IMR-90 (cell line): ENCODE results near the gene ARV1. TPM values are rescaled to one million over a fixed set of nuclear protein-coding genes. Genes with fewer than 3 reads are reported as not detected.

Experiments
- ATAC-seq: fragments of 200-7000 bp; cut with Tn5 transposase; 2 replicates; pipeline ENCODE4 v1.9.1; 2020; ENCODE audit warnings: low read depth, mild to moderate bottlenecking, moderate library complexity
- BruUV-seq: library from RNA; stranded (reverse); fragments of 400-500 nt; replicated peaks from 2 replicates; lab custom pipeline; 2021; lab: Mats Ljungman, UMichigan
- CTCF ChIA-PET: fragments of 300-600 bp; formaldehyde crosslinking; extraction: SDS; loops from one replicate; lab custom pipeline; 2021; ENCODE audit warnings: antibody characterized with exemption; lab: Yijun Ruan, JAX
- POLR2A ChIA-PET: fragments of 300-600 bp; sonication (Branson Sonifier 250); formaldehyde crosslinking; loops from one replicate; lab custom pipeline; 2022; ENCODE audit warnings: antibody characterized with exemption; ENCODE audit not compliant: unreplicated experiment; lab: Charles Lee
- DNase-seq: peaks from one replicate; pipeline ENCODE4 v3.0.0; 2013
- H2AFZ ChIP-seq: replicated peaks from 2 replicates; pipeline ENCODE3; 2013; ENCODE audit warnings: low read length, mild to moderate bottlenecking; ENCODE audit not compliant: poor library complexity
- H2AK5ac ChIP-seq: 2 replicates; pipeline ENCODE4 v1.6.1; 2013; ENCODE audit warnings: low read depth, low read length, inconsistent platforms
- H2AK9ac ChIP-seq: replicated peaks from 2 replicates; pipeline ENCODE3; 2013; ENCODE audit warnings: mild to moderate bottlenecking, low read depth, low read length, moderate library complexity; ENCODE audit not compliant: poor library complexity
- H2BK120ac ChIP-seq: 2 replicates; pipeline ENCODE4 v1.6.1; 2013; ENCODE audit warnings: low read depth, low read length, inconsistent platforms
- H2BK15ac ChIP-seq: 3 replicates; pipeline ENCODE4 v1.6.1; 2013; ENCODE audit warnings: low read depth, low read length, inconsistent platforms
- H2BK20ac ChIP-seq: 2 replicates; pipeline ENCODE4 v1.6.1; 2013; ENCODE audit warnings: low read depth, mild to moderate bottlenecking, inconsistent platforms, low read length, moderate library complexity
- H2BK5ac ChIP-seq: 2 replicates; pipeline ENCODE4 v1.6.1; 2013; ENCODE audit warnings: mild to moderate bottlenecking, low read depth, low read length, inconsistent platforms; ENCODE audit not compliant: poor library complexity, severe bottlenecking
- H3K14ac ChIP-seq: replicated peaks from 2 replicates; pipeline ENCODE4 v1.6.1; 2013; ENCODE audit warnings: low read depth, low read length, inconsistent platforms
- H3K18ac ChIP-seq: 2 replicates; pipeline ENCODE4 v1.6.1; 2013; ENCODE audit warnings: low read depth, low read length, control low read depth
- H3K23ac ChIP-seq: 2 replicates; pipeline ENCODE4 v1.6.1; 2013; ENCODE audit warnings: low read depth, low read length, inconsistent platforms
- H3K27ac ChIP-seq: 2 replicates; pipeline ENCODE4 v1.5.1; 2013; ENCODE audit warnings: mild to moderate bottlenecking, control low read depth, low read length; ENCODE audit not compliant: insufficient read depth
- H3K27me3 ChIP-seq: 2 replicates; pipeline ENCODE4 v1.6.1; 2013; ENCODE audit warnings: low read length; ENCODE audit not compliant: control insufficient read depth, insufficient read depth
- H3K36me3 ChIP-seq: 2 replicates; pipeline ENCODE4 v1.6.1; 2013; ENCODE audit warnings: low read length, mixed read lengths; ENCODE audit not compliant: control insufficient read depth, insufficient read depth
- H3K4ac ChIP-seq: 2 replicates; pipeline ENCODE4 v1.6.1; 2013; ENCODE audit warnings: low read depth, low read length, inconsistent platforms
- H3K4me1 ChIP-seq: 2 replicates; pipeline ENCODE4 v1.6.1; 2013; ENCODE audit warnings: low read length, mixed read lengths; ENCODE audit not compliant: control insufficient read depth, insufficient read depth
- H3K4me2 ChIP-seq: 2 replicates; pipeline ENCODE4 v1.6.1; 2013; ENCODE audit warnings: low read depth, mild to moderate bottlenecking, control low read depth, low read length, moderate library complexity
- H3K4me3 ChIP-seq: 2 replicates; pipeline ENCODE4 v1.5.1; 2013; ENCODE audit warnings: low read depth, mild to moderate bottlenecking, control low read depth, low read length, moderate library complexity; ENCODE audit not compliant: insufficient read depth
- H3K56ac ChIP-seq: 2 replicates; pipeline ENCODE4 v1.6.1; 2013; ENCODE audit warnings: low read length, inconsistent platforms; ENCODE audit not compliant: insufficient read depth; ENCODE audit errors: extremely low read depth
- H3K79me1 ChIP-seq, 2 experiments: 2 replicates each; pipeline ENCODE4 v1.6.1; 2013; ENCODE audit warnings: low read length in 2 of 2, inconsistent platforms in 1 of 2, low read depth in 1 of 2
- H3K9ac ChIP-seq: 2 replicates; pipeline ENCODE4 v1.6.1; 2013; ENCODE audit warnings: low read depth, low read length, control low read depth
- H3K9me1 ChIP-seq: 2 replicates; pipeline ENCODE4 v1.6.1; 2013; ENCODE audit warnings: low read length, inconsistent platforms; ENCODE audit not compliant: insufficient read depth
- H3K9me3 ChIP-seq: 2 replicates; pipeline ENCODE4 v1.6.1; 2013; ENCODE audit warnings: low read length; ENCODE audit not compliant: control insufficient read depth, insufficient read depth
- H4K20me1 ChIP-seq: 2 replicates; pipeline ENCODE4 v1.6.1; 2013; ENCODE audit warnings: low read length, inconsistent platforms; ENCODE audit not compliant: insufficient read depth
- H4K5ac ChIP-seq: 2 replicates; pipeline ENCODE4 v1.6.1; 2013; ENCODE audit warnings: mild to moderate bottlenecking, low read depth, low read length, control low read depth
- H4K8ac ChIP-seq, 2 experiments: 2 replicates each; pipeline ENCODE4 v1.6.1; 2013; ENCODE audit warnings: low read depth in 2 of 2, low read length in 2 of 2, control low read depth in 1 of 2, inconsistent platforms in 1 of 2
- H4K91ac ChIP-seq: 2 replicates; pipeline ENCODE4 v1.6.1; 2013; ENCODE audit warnings: low read depth, low read length, inconsistent platforms; ENCODE audit not compliant: insufficient read depth
- BHLHE40 ChIP-seq: fragments of 150-350 bp; IDR thresholded peaks from 2 replicates; pipeline ENCODE4 v1.6.1; 2016; ENCODE audit warnings: mild to moderate bottlenecking, low read depth, low read length
- CHD1 ChIP-seq: IDR thresholded peaks from 2 replicates; pipeline ENCODE4 v1.6.1; 2012; ENCODE audit warnings: low read depth, low read length, improper control_type of control experiment
- MAFK ChIP-seq: IDR thresholded peaks from 2 replicates; pipeline ENCODE4 v1.6.1; 2012; ENCODE audit warnings: low read depth, low read length, improper control_type of control experiment
- MXI1 ChIP-seq: IDR thresholded peaks from 2 replicates; pipeline ENCODE4 v1.6.1; 2012; ENCODE audit warnings: low read depth, mild to moderate bottlenecking, low read length, moderate library complexity, borderline replicate concordance
- POLR2A ChIP-seq: IDR thresholded peaks from 2 replicates; pipeline ENCODE4 v1.6.1; 2012; ENCODE audit warnings: mild to moderate bottlenecking, low read depth, low read length
- RAD21 ChIP-seq: IDR thresholded peaks from 2 replicates; pipeline ENCODE4 v1.6.1; 2012; ENCODE audit warnings: low read length, improper control_type of control experiment
- RCOR1 ChIP-seq: IDR thresholded peaks from 2 replicates; pipeline ENCODE4 v1.6.1; 2012; ENCODE audit warnings: mild to moderate bottlenecking, low read length, improper control_type of control experiment; ENCODE audit not compliant: insufficient replicate concordance
- WGBS, 2 experiments: methylation state at CpG; one replicate each; pipeline versions ENCODE4 v1.1.5 to v1.1.7; 2013; ENCODE audit warnings: missing lambda C conversion rate in 2 of 2; ENCODE audit not compliant: insufficient read length in 1 of 2; ENCODE audit errors: extremely low coverage in 2 of 2; 5-methylcytosine and 5-hydroxymethylcytosine counted together
- dilution Hi-C: fragments of 300-500 bp; cut with HindIII; formaldehyde crosslinking; loops from one replicate; pipeline ENCODE4 v1.14.3; 2018; ENCODE audit warnings: low sequenced_read_pairs; ENCODE audit not compliant: unreplicated experiment
- in situ Hi-C: fragments of 300-500 bp; cut with MboI; formaldehyde crosslinking; loops from 3 replicates; pipeline ENCODE4 v1.14.3; 2019; ENCODE audit warnings: low sequenced_read_pairs, inconsistent platforms, mixed read lengths
- intact Hi-C: fragments of 100-400 bp; cut with micrococcal nuclease; formaldehyde crosslinking; loops from 2 replicates; pipeline ENCODE4 v1.10.0; 2022
- polyA plus RNA-seq, 3 experiments: library from polyadenylated mRNA; depleted of rRNA; stranded (reverse); fragments of >200 nt; gene quantifications; 2 replicates each; pipeline ENCODE4 v1.2.3, GENCODE V29; 2012; ENCODE audit warnings: low replicate concordance in 1 of 3
- total RNA-seq: library from RNA; depleted of rRNA; stranded (reverse); fragments of >200 nt; gene quantifications from 2 replicates; pipeline ENCODE4 v1.2.3, GENCODE V29; 2012

Gene ARV1
- total and polyA plus RNA-seq, 2 of the 4 experiments (the other 2 are of a cell fraction), result 19.0 to 22.9 TPM

DNA sequence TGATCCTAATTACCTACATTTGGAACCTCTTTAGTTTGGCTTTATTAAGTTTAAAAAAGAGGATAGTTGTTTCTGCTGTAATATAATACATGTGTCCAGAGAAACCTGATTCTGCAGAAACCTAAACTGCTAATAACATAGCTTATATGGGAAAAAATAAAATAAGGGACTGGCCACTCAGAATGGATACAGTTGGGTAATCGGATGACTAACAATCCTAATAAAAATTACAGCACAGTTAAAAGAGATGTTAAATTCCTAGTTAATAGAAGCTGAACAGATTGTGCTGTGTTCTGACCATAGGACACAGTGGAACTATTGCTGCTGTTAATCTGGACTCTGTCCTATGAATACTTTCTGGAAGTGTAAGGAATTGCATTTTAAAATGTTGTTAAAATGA, 16.0 kb downstream of the ARV1 start:
- peaks cover 39% of the 10 kb centered on the region for H3K36me3 ChIP-seq
- H3K79me1 ChIP-seq, result peaks cover 2 to 11% of the 10 kb centered on the region in 2 experiments; a peak in 2 of 4 replicates
- in situ Hi-C loops, result no loop called here

More for the DNA sequence above, 16.0 kb downstream of the ARV1 start:
- H3K4me1 ChIP-seq, result no peaks in the 10 kb centered on the region
- H4K8ac ChIP-seq, result no peak overlapping the region
- no CpG with 5 or more reads among the region's 1 CpG for WGBS, 2 experiments
- ChIA-PET POLR2A (no interaction called here), CTCF (no interaction called here)
- BruUV-seq, result no TSS peak
- H2AK9ac ChIP-seq, result no peak overlapping the region
- no peak overlapping the region for H2BK120ac ChIP-seq
- no peak overlapping the region for H2BK5ac ChIP-seq
- H4K91ac ChIP-seq, result no peak overlapping the region
- no peak for TF ChIP-seq BHLHE40
- no peak for TF ChIP-seq MXI1
- TF ChIP-seq CHD1, result no peak
- no peak for TF ChIP-seq POLR2A
- no peak for TF ChIP-seq RCOR1
- no peak for TF ChIP-seq MAFK
- TF ChIP-seq RAD21, result no peak
- H3K4ac ChIP-seq, result no peak overlapping the region
- H3K27ac ChIP-seq, result no peak overlapping the region
- no peaks in the 10 kb centered on the region for H3K27me3 ChIP-seq
- intact Hi-C loops (loop anchor here (5.0 kb wide), 1 partner anchor 217 kb away; no protein-coding TSS in a partner anchor), dilution Hi-C loops (no loop called here)
- no peak overlapping the region for H3K9ac ChIP-seq
- H3K9me1 ChIP-seq, result no peaks in the 10 kb centered on the region
- no peak overlapping the region for H3K23ac ChIP-seq
- H3K9me3 ChIP-seq, result no peaks in the 10 kb centered on the region
- no peak overlapping the region for H3K14ac ChIP-seq
- ATAC-seq, result no peak
- H3K4me3 ChIP-seq, result no peak overlapping the region
- no peak for DNase-seq
- H2AK5ac ChIP-seq, result no peak overlapping the region
- no peak overlapping the region for H3K18ac ChIP-seq
- H3K4me2 ChIP-seq, result no peak overlapping the region
- H3K56ac ChIP-seq, result no peak overlapping the region
- no peak overlapping the region for H2AFZ ChIP-seq
- H4K5ac ChIP-seq, result no peak overlapping the region
- no peak overlapping the region for H2BK15ac ChIP-seq
- no peak overlapping the region for H2BK20ac ChIP-seq
- no peaks in the 10 kb centered on the region for H4K20me1 ChIP-seq
